NOMO-1 (cell line): ENCODE results near the gene FAM180B.
"Not testable (repeated sequence)": the region's sequence is repeated elsewhere in the genome, so short reads cannot be mapped to it uniquely, and the experiment has no call there.

Source experiments
- DNase-seq, 2 experiments: peaks; one replicate each; lab custom pipeline; 2025; ENCODE audit not compliant: unreplicated experiment in 2 of 2; lab: John Stamatoyannopoulos, UW

FAM180B gene

GRCh38 chr11:47593934-47594855, 7.7 kb downstream of the FAM180B start, which contains the start of gene C1QTNF4:
Gene C1QTNF4, minus strand, starts transcription at chr11:47594411. Its CDS starts 3,601 bp downstream, at chr11:47590810.
- DNase-seq = no peak

GRCh38 chr11:47595029-47595428, 8.6 kb downstream of the FAM180B start:
- no peak for DNase-seq

- no peak for DNase-seq
Measured at GRCh38 chr11:47595967-47596366, 9.5 kb downstream of the FAM180B start.

- DNase-seq = no peak
Measured at GRCh38 chr11:47599902-47600301, 13.4 kb downstream of the FAM180B start.

- DNase-seq = no peak
Measured at GRCh38 chr11:47603295-47603694, 16.8 kb downstream of the FAM180B start.

- no peak for DNase-seq
Measured at GRCh38 chr11:47605921-47606320, 19.4 kb downstream of the FAM180B start.

- DNase-seq = no peak
Measured at GRCh38 chr11:47606731-47607130, 20.3 kb downstream of the FAM180B start.

- DNase-seq = no peak
Measured at GRCh38 chr11:47607380-47607779, 20.9 kb downstream of the FAM180B start.

GRCh38 chr11:47609675-47610074, 23.2 kb downstream of the FAM180B start:
- no peak for DNase-seq

GRCh38 chr11:47611348-47611794, 24.9 kb downstream of the FAM180B start:
- peak; percentile 40 to 93 for DNase-seq

GRCh38 chr11:47615249-47615648, 28.8 kb downstream of the FAM180B start:
- no peak for DNase-seq

- DNase-seq = peak; percentile 64 to 67
Measured at GRCh38 chr11:47616726-47617416, 30.4 kb downstream of the FAM180B start.

- no peak for DNase-seq
Measured at GRCh38 chr11:47617417-47617809, 30.9 kb downstream of the FAM180B start.

GRCh38 chr11:47620836-47621378, 34.4 kb downstream of the FAM180B start:
- no peak for DNase-seq

GRCh38 chr11:47626234-47626633, 39.8 kb downstream of the FAM180B start:
- no peak for DNase-seq

GRCh38 chr11:47628026-47628425, 41.5 kb downstream of the FAM180B start:
- DNase-seq = no peak

GRCh38 chr11:47631473-47631872, 45.0 kb downstream of the FAM180B start:
- no peak for DNase-seq

- DNase-seq = not testable (repeated sequence)
Measured at GRCh38 chr11:47636331-47636730, 49.9 kb downstream of the FAM180B start.
